OCI-LY7 (cell line): ENCODE results near the gene EXOC5.

Experiments used
- CTCF ChIP-seq: fragments of 200-600 bp; sonication (generic); conservative IDR thresholded peaks from 2 replicates; pipeline ENCODE4 v1.5.1; 2014; ENCODE audit warnings: mild to moderate bottlenecking, antibody characterized with exemption, low read length, moderate library complexity, mixed read lengths
- EZH2phosphoT487 ChIP-seq: fragments of 200-600 bp; sonication (generic); IDR thresholded peaks from 2 replicates; pipeline ENCODE4 v1.6.1; 2018; ENCODE audit warnings: low read depth, borderline replicate concordance, mild to moderate bottlenecking, mixed run types, antibody characterized with exemption, low read length, moderate library complexity, mixed read lengths

GRCh38 chr14:57199921-57200320, 68.8 kb downstream of the EXOC5 start:
- TF ChIP-seq CTCF (no peak), EZH2phosphoT487 (no peak)
